Measurements from ENCODE around the gene RAB24. TPM values are rescaled to one million over a fixed set of nuclear protein-coding genes. Genes with fewer than 3 reads are reported as not detected.

RAB24 gene
- total RNA-seq, 1 experiment from 2014 or later = 37.2 TPM

DNA sequence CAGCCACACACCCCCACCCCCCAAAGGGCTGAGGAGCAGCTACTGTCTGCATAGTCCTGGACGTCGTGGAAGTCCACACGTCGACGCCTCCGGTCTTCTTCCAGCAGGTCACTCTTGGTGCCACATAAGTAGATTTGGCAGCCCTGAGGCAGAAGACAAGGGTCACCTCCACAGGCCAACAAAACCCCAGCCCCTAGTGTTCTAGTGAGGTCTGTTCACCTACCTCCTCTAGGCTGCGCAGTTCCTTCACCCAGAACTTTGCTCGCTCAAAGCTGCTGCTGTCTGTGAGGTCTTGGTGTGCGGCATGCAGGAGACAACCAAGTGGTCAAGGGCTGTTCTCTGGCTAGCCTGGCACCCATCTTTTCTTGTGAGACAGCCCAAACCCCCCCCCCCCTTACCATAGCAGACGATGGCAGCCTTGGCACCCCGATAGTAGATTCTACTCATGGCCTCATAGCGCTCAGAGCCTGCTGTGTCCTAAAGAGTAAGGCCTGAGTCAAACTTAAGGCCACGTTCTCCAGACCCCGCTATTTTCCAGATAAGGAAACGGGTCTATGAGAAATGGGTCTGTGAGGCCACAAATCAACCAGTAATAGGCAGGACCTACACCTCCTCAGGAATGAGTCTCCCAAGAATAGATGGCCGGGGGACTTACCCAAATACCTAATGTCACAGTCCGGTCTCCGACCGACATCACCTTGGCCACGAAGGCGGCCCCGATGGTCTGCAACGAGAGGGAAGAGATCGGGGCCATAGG is 987 bp downstream of the RAB24 start:
- peaks cover 34% of the 10 kb centered on the region for H3K4me1 ChIP-seq (ENCODE audit: control insufficient read depth, insufficient read depth, low read length)
- in situ Hi-C loops (cut with HindIII; ENCODE audit: low pct_unique_long_range_greater_than_20kb, low sequenced_read_pairs) (no loop called here), intact Hi-C loops (cut with micrococcal nuclease; ENCODE audit: unreplicated experiment) (loop anchor here (5.0 kb wide), 1 partner anchor 190 kb away; no protein-coding TSS in a partner anchor)
- no TSS peak for BruUV-seq (replicated peaks)
- H3K27ac ChIP-seq (ENCODE audit: low read length) = peak overlapping the region; percentile 62; the same call in 1 of the 2 replicates
- H3K4me3 ChIP-seq (ENCODE audit: low read depth in 2 of 2, low read length in 2 of 2) = peak overlapping the region; percentile 81 to 97
- ATAC-seq = peak; percentile 71
- POLR2A ChIA-PET = no interaction called here
- TF ChIP-seq CTCF (IDR thresholded peaks at IDR 0.05) (peak; percentile 65), SIN3A (IDR thresholded peaks at IDR 0.05; ENCODE audit: borderline replicate concordance, insufficient read depth, low read depth, low read length) (no peak), TCF7L2 (IDR thresholded peaks at IDR 0.05; ENCODE audit: low read depth, low read length) (no peak)
- TF ChIP-seq, protein P1, sequence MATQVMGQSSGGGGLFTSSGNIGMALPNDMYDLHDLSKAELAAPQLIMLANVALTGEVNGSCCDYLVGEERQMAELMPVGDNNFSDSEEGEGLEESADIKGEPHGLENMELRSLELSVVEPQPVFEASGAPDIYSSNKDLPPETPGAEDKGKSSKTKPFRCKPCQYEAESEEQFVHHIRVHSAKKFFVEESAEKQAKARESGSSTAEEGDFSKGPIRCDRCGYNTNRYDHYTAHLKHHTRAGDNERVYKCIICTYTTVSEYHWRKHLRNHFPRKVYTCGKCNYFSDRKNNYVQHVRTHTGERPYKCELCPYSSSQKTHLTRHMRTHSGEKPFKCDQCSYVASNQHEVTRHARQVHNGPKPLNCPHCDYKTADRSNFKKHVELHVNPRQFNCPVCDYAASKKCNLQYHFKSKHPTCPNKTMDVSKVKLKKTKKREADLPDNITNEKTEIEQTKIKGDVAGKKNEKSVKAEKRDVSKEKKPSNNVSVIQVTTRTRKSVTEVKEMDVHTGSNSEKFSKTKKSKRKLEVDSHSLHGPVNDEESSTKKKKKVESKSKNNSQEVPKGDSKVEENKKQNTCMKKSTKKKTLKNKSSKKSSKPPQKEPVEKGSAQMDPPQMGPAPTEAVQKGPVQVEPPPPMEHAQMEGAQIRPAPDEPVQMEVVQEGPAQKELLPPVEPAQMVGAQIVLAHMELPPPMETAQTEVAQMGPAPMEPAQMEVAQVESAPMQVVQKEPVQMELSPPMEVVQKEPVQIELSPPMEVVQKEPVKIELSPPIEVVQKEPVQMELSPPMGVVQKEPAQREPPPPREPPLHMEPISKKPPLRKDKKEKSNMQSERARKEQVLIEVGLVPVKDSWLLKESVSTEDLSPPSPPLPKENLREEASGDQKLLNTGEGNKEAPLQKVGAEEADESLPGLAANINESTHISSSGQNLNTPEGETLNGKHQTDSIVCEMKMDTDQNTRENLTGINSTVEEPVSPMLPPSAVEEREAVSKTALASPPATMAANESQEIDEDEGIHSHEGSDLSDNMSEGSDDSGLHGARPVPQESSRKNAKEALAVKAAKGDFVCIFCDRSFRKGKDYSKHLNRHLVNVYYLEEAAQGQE (IDR thresholded peaks at IDR 0.05; ENCODE audit: insufficient read depth in 1 of 2, low read depth in 2 of 2, low read length in 1 of 2) = no peak
- no peaks in the 10 kb centered on the region; the same call in none of the 2 replicates for H3K36me3 ChIP-seq (ENCODE audit: control insufficient read depth, insufficient read depth, low read length)
- no peaks in the 10 kb centered on the region for H3K9me3 ChIP-seq (ENCODE audit: control insufficient read depth, insufficient read depth, low read depth, low read length)
- CTCF ChIA-PET = no interaction called here
- H3K27me3 ChIP-seq (ENCODE audit: control insufficient read depth, insufficient read depth, low read length) = no peaks in the 10 kb centered on the region
- no peak for DNase-seq (ENCODE audit: low read depth, low spot score)

DNA sequence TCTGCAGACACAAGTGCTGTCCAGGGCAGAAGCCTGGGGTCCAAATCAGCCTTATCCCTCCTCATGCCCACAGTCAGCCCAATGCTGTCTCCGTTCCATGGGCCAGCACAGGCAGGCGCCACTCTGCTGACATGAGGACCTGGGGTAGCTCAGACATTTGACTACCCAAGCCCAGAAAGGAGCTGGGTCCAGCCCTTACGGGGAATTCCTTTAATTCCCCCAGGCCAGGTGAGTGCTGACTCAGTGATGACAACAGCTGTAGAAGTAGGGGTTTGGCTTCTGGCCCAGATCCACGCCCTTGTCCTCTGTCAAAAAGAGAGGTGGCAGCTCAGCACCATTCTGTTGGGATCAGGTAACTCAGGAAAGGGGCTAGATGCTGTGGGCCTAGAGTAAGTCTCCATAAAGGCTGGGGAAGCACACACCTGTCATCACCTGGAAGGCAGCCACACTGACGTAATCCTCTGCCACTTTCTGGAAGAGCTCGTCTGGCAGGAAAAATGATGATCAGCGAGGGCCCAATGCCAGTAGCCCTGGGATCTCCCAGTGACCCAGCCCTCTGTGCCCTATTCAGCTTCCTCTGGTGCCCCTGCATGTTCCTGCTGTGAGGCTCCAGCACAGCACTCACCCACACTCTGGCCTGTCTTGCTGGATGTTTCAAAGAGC is 1.9 kb downstream of the RAB24 start:
- ChIA-PET POLR2A (no interaction called here), CTCF (interaction anchor here (1.0 to 1.2 kb wide), 2 partner anchors 8 to 188 kb away, joined by 3 to 4 read pairs; no protein-coding TSS in a partner anchor)
- H3K27ac ChIP-seq (ENCODE audit: low read length) = no peak overlapping the region; the same call in 1 of the 2 replicates
- no peaks in the 10 kb centered on the region; the same call in none of the 2 replicates for H3K36me3 ChIP-seq (ENCODE audit: control insufficient read depth, insufficient read depth, low read length)
- no peaks in the 10 kb centered on the region for H3K9me3 ChIP-seq (ENCODE audit: control insufficient read depth, insufficient read depth, low read depth, low read length)
- in situ Hi-C loops (cut with HindIII; ENCODE audit: low pct_unique_long_range_greater_than_20kb, low sequenced_read_pairs) = no loop called here
- no peaks in the 10 kb centered on the region for H3K27me3 ChIP-seq (ENCODE audit: control insufficient read depth, insufficient read depth, low read length)
- DNase-seq (ENCODE audit: low read depth, low spot score) (no peak), ATAC-seq (peak; percentile 13; the same call in 1 of the 2 replicates)
- intact Hi-C loops (cut with micrococcal nuclease; ENCODE audit: unreplicated experiment) = loop anchor here (5.0 kb wide), 1 partner anchor 189 kb away; no protein-coding TSS in a partner anchor
- no peak overlapping the region for H3K4me3 ChIP-seq (ENCODE audit: low read depth in 2 of 2, low read length in 2 of 2)
- peaks cover 34% of the 10 kb centered on the region for H3K4me1 ChIP-seq (ENCODE audit: control insufficient read depth, insufficient read depth, low read length)
- no TSS peak for BruUV-seq (replicated peaks)
- TF ChIP-seq TCF7L2 (IDR thresholded peaks at IDR 0.05; ENCODE audit: low read depth, low read length) (no peak), SIN3A (IDR thresholded peaks at IDR 0.05; ENCODE audit: borderline replicate concordance, insufficient read depth, low read depth, low read length) (no peak), CTCF (IDR thresholded peaks at IDR 0.05) (no peak), POLR2AphosphoS5 (IDR thresholded peaks at IDR 0.05; ENCODE audit: low read depth, low read length) (no peak)
- TF ChIP-seq, protein P1 (IDR thresholded peaks at IDR 0.05; ENCODE audit: insufficient read depth in 1 of 2, low read depth in 2 of 2, low read length in 1 of 2) = no peak

Data from Panc1 (cell line).